GM18870 (cell line): Measurements from ENCODE around the gene RFT1.

Experiments used
- ATAC-seq: cut with Tn5 transposase; IDR thresholded peaks from one replicate; pipeline ENCODE4 v1.9.1; 2021; ENCODE audit warnings: moderate library complexity; ENCODE audit not compliant: unreplicated experiment

RFT1 gene

GRCh38 chr3:53130179-53131061, at the start of gene RFT1:
TSS of gene RFT1 (minus strand) at chr3:53130435. CDS start at chr3:53130400, 35 bp downstream.
- ATAC-seq, result peak; percentile 57

- ATAC-seq, result no peak
These were observed 49.3 kb upstream of the RFT1 start for GRCh38 chr3:53179580-53179979.

- ATAC-seq, result no peak
These were observed 48.0 kb upstream of the RFT1 start for GRCh38 chr3:53178246-53178645.

- ATAC-seq, result no peak
These were observed 45.6 kb upstream of the RFT1 start for GRCh38 chr3:53175613-53176540.

GRCh38 chr3:53174346-53175250, 44.4 kb upstream of the RFT1 start:
- peak; percentile 33 for ATAC-seq

- no peak for ATAC-seq
These were observed 42.9 kb upstream of the RFT1 start for GRCh38 chr3:53173107-53173506.

- ATAC-seq, result no peak
These were observed 41.7 kb upstream of the RFT1 start for GRCh38 chr3:53171827-53172505.

GRCh38 chr3:53171064-53171418, 40.8 kb upstream of the RFT1 start:
- no peak for ATAC-seq

GRCh38 chr3:53170325-53171063, 40.3 kb upstream of the RFT1 start:
- ATAC-seq, result no peak

GRCh38 chr3:53169832-53170324, 39.6 kb upstream of the RFT1 start:
- ATAC-seq, result no peak

GRCh38 chr3:53169045-53169831, 39.0 kb upstream of the RFT1 start:
- no peak for ATAC-seq

GRCh38 chr3:53168175-53168923, 38.1 kb upstream of the RFT1 start:
- no peak for ATAC-seq

- no peak for ATAC-seq
These were observed 37.4 kb upstream of the RFT1 start for GRCh38 chr3:53167418-53168174.

GRCh38 chr3:53166781-53167291, 36.6 kb upstream of the RFT1 start:
- no peak for ATAC-seq

GRCh38 chr3:53166206-53166605, 36.0 kb upstream of the RFT1 start:
- no peak for ATAC-seq

- ATAC-seq, result no peak
These were observed 34.7 kb upstream of the RFT1 start for GRCh38 chr3:53164911-53165310.
